ENCODE measurements around the gene TNFSF15. TPM values are rescaled to one million over a fixed set of nuclear protein-coding genes. Genes with fewer than 3 reads are reported as not detected.

The TNFSF15 gene
- total and polyA plus RNA-seq, 2 of the 4 experiments (the other 2 are of a cell fraction), result 0.03 to 0.18 TPM

DNA sequence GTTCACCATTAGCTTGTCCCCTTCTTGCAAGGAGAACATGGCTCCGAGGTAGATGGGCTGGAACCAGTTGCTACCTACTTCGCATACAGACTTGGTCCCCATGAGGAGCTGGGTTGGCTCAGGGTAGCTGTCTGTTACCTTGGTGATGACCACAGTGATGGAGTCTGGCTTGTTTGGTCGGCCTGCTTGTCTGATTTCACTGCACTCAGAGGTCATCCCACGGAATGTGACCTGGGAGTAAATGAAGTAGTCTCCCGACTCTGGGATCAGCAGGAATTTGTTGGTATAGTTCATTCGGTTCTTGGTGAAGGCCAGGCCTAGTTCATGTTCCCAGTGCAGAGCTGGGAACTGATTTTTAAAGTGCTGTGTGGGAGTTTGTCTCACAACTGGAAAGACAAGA, 15.3 kb downstream of the TNFSF15 start:
- Histone ChIP-seq H3K9me1 (ENCODE audit: insufficient read depth, low read length) (no peaks in the 10 kb centered on the region), H2BK5ac (ENCODE audit: low read depth, low read length, poor library complexity, severe bottlenecking) (no peak overlapping the region), H2BK120ac (ENCODE audit: low read depth, low read length) (no peak overlapping the region), H2AK9ac (replicated peaks; ENCODE audit: low read depth, low read length, poor library complexity) (no peak overlapping the region), H4K20me1 (ENCODE audit: insufficient read depth, low read length) (no peaks in the 10 kb centered on the region), H3K23ac (ENCODE audit: low read depth, low read length) (no peak overlapping the region), H3K36me3 (ENCODE audit: control insufficient read depth, insufficient read depth, low read length) (no peaks in the 10 kb centered on the region), H3K4me3 (ENCODE audit: insufficient read depth, low read depth, low read length) (no peak overlapping the region), H3K27ac (ENCODE audit: insufficient read depth, low read length) (no peak overlapping the region), H2AK5ac (ENCODE audit: low read depth, low read length) (no peak overlapping the region), H2BK15ac (ENCODE audit: low read depth, low read length) (no peak overlapping the region), H4K5ac (ENCODE audit: low read depth, low read length) (no peak overlapping the region), H3K9ac (ENCODE audit: low read depth, low read length) (no peak overlapping the region), H3K4ac (ENCODE audit: low read depth, low read length) (no peak overlapping the region), H3K9me3 (ENCODE audit: control insufficient read depth, insufficient read depth, low read length) (no peaks in the 10 kb centered on the region), H3K4me2 (ENCODE audit: low read depth, low read length) (no peak overlapping the region), H4K91ac (ENCODE audit: insufficient read depth, low read depth, low read length) (no peak overlapping the region), H3K4me1 (ENCODE audit: control insufficient read depth, insufficient read depth, low read length) (no peaks in the 10 kb centered on the region), H3K14ac (replicated peaks; ENCODE audit: low read depth, low read length) (no peak overlapping the region), H3K18ac (ENCODE audit: low read depth, low read length) (no peak overlapping the region), H3K56ac (ENCODE audit: extremely low read depth, insufficient read depth, low read length) (no peak overlapping the region), H3K27me3 (ENCODE audit: control insufficient read depth, insufficient read depth, low read length) (peaks cover 9% of the 10 kb centered on the region), H4K8ac (ENCODE audit: low read depth in 2 of 2, low read length in 2 of 2) (no peak overlapping the region), H2AFZ (replicated peaks; ENCODE audit: low read length, poor library complexity) (no peak overlapping the region), H3K79me1 (ENCODE audit: low read depth in 1 of 2, low read length in 2 of 2) (no peaks in the 10 kb centered on the region), H2BK20ac (ENCODE audit: low read depth, low read length) (no peak overlapping the region)
- CTCF ChIA-PET, result interaction anchor here (0.6 kb wide), 1 partner anchor 29 kb away, joined by 3 read pairs; no protein-coding TSS in a partner anchor
- in situ Hi-C loops (cut with MboI; ENCODE audit: low sequenced_read_pairs) (no loop called here), dilution Hi-C loops (cut with HindIII; ENCODE audit: low sequenced_read_pairs, unreplicated experiment) (no loop called here), intact Hi-C loops (cut with micrococcal nuclease) (no loop called here)
- 54% methylated on average over 4 of the region's 6 CpGs; no CpG with 5 or more reads in 1 of the 2 experiments for WGBS, 2 experiments (ENCODE audit: extremely low coverage in 2 of 2, insufficient read length in 1 of 2)
- TF ChIP-seq MXI1 (IDR thresholded peaks at IDR 0.05; ENCODE audit: borderline replicate concordance, low read depth, low read length) (no peak), RFX5 (IDR thresholded peaks at IDR 0.05; ENCODE audit: low read depth, low read length) (no peak), RCOR1 (IDR thresholded peaks at IDR 0.05; ENCODE audit: insufficient replicate concordance, low read length) (no peak), BHLHE40 (IDR thresholded peaks at IDR 0.05; ENCODE audit: low read depth, low read length) (no peak), NFE2L2 (IDR thresholded peaks at IDR 0.05; ENCODE audit: low read depth, low read length) (no peak)
- DNase-seq (no peak), ATAC-seq (ENCODE audit: low read depth) (no peak)
- BruUV-seq (replicated peaks), result no TSS peak
- POLR2A ChIA-PET (ENCODE audit: unreplicated experiment), result interaction anchor here (0.6 kb wide), 1 partner anchor 10 kb away, joined by 3 read pairs; no protein-coding TSS in a partner anchor

Measured in IMR-90 (cell line).